HG03439 (cell line): Measurements from ENCODE around the gene PMEPA1.

Experiments used
- ATAC-seq: cut with Tn5 transposase; IDR thresholded peaks from one replicate; pipeline ENCODE4 v1.9.1; 2021; ENCODE audit warnings: mild to moderate bottlenecking, moderate library complexity; ENCODE audit not compliant: unreplicated experiment

Gene PMEPA1

GRCh38 chr20:57712341-57712740 lies 2.5 kb upstream of the PMEPA1 start:
- no peak for ATAC-seq

GRCh38 chr20:57711826-57712225 lies 2.0 kb upstream of the PMEPA1 start:
- ATAC-seq: no peak

- ATAC-seq: no peak
These were observed 1.5 kb upstream of the PMEPA1 start for GRCh38 chr20:57711311-57711712.

GRCh38 chr20:57710841-57711240 lies 1.0 kb upstream of the PMEPA1 start:
- ATAC-seq: no peak

GRCh38 chr20:57708694-57709673 lies 831 bp downstream of the PMEPA1 start:
- ATAC-seq: no peak

- ATAC-seq: no peak
These were observed 1.7 kb downstream of the PMEPA1 start for GRCh38 chr20:57707849-57708693.

GRCh38 chr20:57707320-57707719 lies 2.5 kb downstream of the PMEPA1 start:
- ATAC-seq: no peak

- no peak for ATAC-seq
These were observed 4.5 kb downstream of the PMEPA1 start for GRCh38 chr20:57705127-57705899.

GRCh38 chr20:57704245-57704644 lies 5.6 kb downstream of the PMEPA1 start:
- ATAC-seq: no peak

GRCh38 chr20:57703013-57703412 lies 6.8 kb downstream of the PMEPA1 start:
- ATAC-seq: no peak

- ATAC-seq: no peak
These were observed 7.3 kb downstream of the PMEPA1 start for GRCh38 chr20:57702521-57702920.

- no peak for ATAC-seq
These were observed 7.7 kb downstream of the PMEPA1 start for GRCh38 chr20:57702091-57702490.

- ATAC-seq: no peak
These were observed 8.2 kb downstream of the PMEPA1 start for GRCh38 chr20:57701651-57702050.

- ATAC-seq: no peak
These were observed 8.7 kb downstream of the PMEPA1 start for GRCh38 chr20:57701090-57701489.

- ATAC-seq: no peak
These were observed 10.4 kb downstream of the PMEPA1 start for GRCh38 chr20:57699395-57699794.

GRCh38 chr20:57698867-57699275 lies 10.9 kb downstream of the PMEPA1 start:
- no peak for ATAC-seq

GRCh38 chr20:57698116-57698866 lies 11.5 kb downstream of the PMEPA1 start:
- ATAC-seq: no peak

- ATAC-seq: no peak
These were observed 12.3 kb downstream of the PMEPA1 start for GRCh38 chr20:57697543-57697942.

GRCh38 chr20:57696401-57696961 lies 13.3 kb downstream of the PMEPA1 start:
- no peak for ATAC-seq

- no peak for ATAC-seq
These were observed 13.9 kb downstream of the PMEPA1 start for GRCh38 chr20:57695940-57696339.
